Psoas muscle (tissue), 8 donors: ENCODE data around the gene FOXP4. TPM values are rescaled to one million over a fixed set of nuclear protein-coding genes. Genes with fewer than 3 reads are reported as not detected.

Experiments
- ATAC-seq, 4 donors: fragments of 200-7000 bp; cut with Tn5 transposase; one replicate each; pipeline ENCODE4 v1.9.1; 2020; ENCODE audit warnings: moderate library complexity in 3 of 4, mild to moderate bottlenecking in 2 of 4
- DNase-seq, 2 donors: peaks; one replicate each; pipeline ENCODE4 v3.0.0-alpha.2; 2020
- H3K27ac ChIP-seq: fragments of 200-600 bp; one replicate; pipeline ENCODE4 v1.8.0; 2022
- H3K27me3 ChIP-seq, 3 donors: fragments of 200-600 bp in 1 of 3; one replicate each; pipeline versions ENCODE4 v1.6.1 to v1.8.0; 2013 to 2022; ENCODE audit warnings: low read length in 2 of 3, mild to moderate bottlenecking in 2 of 3, moderate library complexity in 1 of 3; ENCODE audit not compliant: insufficient read depth in 3 of 3
- H3K36me3 ChIP-seq, 2 donors: fragments of 200-600 bp in 1 of 2; one replicate each; pipeline versions ENCODE4 v1.6.1 to v1.8.0; 2013 to 2022; ENCODE audit warnings: low read depth in 1 of 2, mild to moderate bottlenecking in 1 of 2, moderate library complexity in 1 of 2; ENCODE audit not compliant: insufficient read depth in 1 of 2
- H3K4me1 ChIP-seq: fragments of 200-600 bp; one replicate; pipeline ENCODE4 v1.8.0; 2022
- H3K4me3 ChIP-seq: fragments of 200-600 bp; one replicate; pipeline ENCODE4 v1.8.0; 2022; ENCODE audit warnings: mild to moderate bottlenecking
- H3K9me3 ChIP-seq: fragments of 200-600 bp; one replicate; pipeline ENCODE4 v1.8.0; 2022
- CTCF ChIP-seq: fragments of 200-600 bp; IDR thresholded peaks from one replicate; pipeline ENCODE4 v1.8.0; 2022; ENCODE audit warnings: antibody characterized with exemption
- WGBS, 3 donors: extraction: QIAGEN DNeasy Blood & Tissue Kit; methylation state at CpG; one replicate each; pipeline versions ENCODE4 v1.1.6 to v1.1.7; 2013; 5-methylcytosine and 5-hydroxymethylcytosine counted together
- intact Hi-C, 2 donors: fragments of 100-400 bp; cut with DNase I; formaldehyde crosslinking; loops; one replicate each; pipeline versions ENCODE4 v1.11.0 to v1.14.2; 2022
- polyA plus RNA-seq, 3 donors: library from polyadenylated mRNA; stranded (reverse); fragments of 200-250 nt; gene quantifications; one replicate each; pipeline ENCODE4 v1.2.3, GENCODE V29; 2013
- total RNA-seq, 4 donors: library from RNA; stranded (reverse); fragmentation: NEBNext Ultra II Directional in 2 of 4; extraction: Animal tissue kit (Norgen Biotek cat#: 25700) in 2 of 4; gene quantifications; one replicate each; pipeline versions ENCODE4 v1.2.1 to v1.2.4, GENCODE V29; 2021 to 2023
- donor health status: healthy with polysubstance abuse.
- donor health status: DM: no; HTN: no; CAD: no; lungs with moderate emphysema.
- donor health status: Bipolar disorder and iron deficiency.
- donor health status: healthy.
- donor health status: DM: yes; HTN: yes; CAD: no.
- donor health status: DM: no; HTN: no; CAD: no.
- donor health status: DM: no; HTN: no; CAD: no.
- donor health status: DM: yes; HTN: yes; CAD: no.

FOXP4 gene
- total and polyA plus RNA-seq, 7 donors: 4.6 to 12.2 (median 7.5) TPM

GRCh38 chr6:41630946-41631345 lies 84.8 kb downstream of the FOXP4 start:
- TF ChIP-seq CTCF: no peak
- no peaks in the 10 kb centered on the region for H3K4me1 ChIP-seq
- intact Hi-C loops: no loop called here
- no peak overlapping the region for H3K27ac ChIP-seq
- H3K4me3 ChIP-seq: no peak overlapping the region
- no peak for ATAC-seq
- no peak for DNase-seq
- no peaks in the 10 kb centered on the region for H3K36me3 ChIP-seq
- peaks cover 0 to 6% (median 0%) of the 10 kb centered on the region in 3 donors for H3K27me3 ChIP-seq
- H3K9me3 ChIP-seq: no peaks in the 10 kb centered on the region
- 32 to 75% (median 51%) methylated on average over 8 of the region's 8 CpGs for whole genome bisulfite sequencing, 3 donors

- peaks cover 0 to 28% (median 11%) of the 10 kb centered on the region in 3 donors for H3K27me3 ChIP-seq
- ATAC-seq (no peak), DNase-seq (no peak)
- TF ChIP-seq CTCF: no peak
- no peaks in the 10 kb centered on the region for H3K9me3 ChIP-seq
- H3K4me3 ChIP-seq: no peak overlapping the region
- no peaks in the 10 kb centered on the region for H3K36me3 ChIP-seq
- no peak overlapping the region for H3K27ac ChIP-seq
- intact Hi-C loops: no loop called here
- 81 to 85% (median 84%) methylated on average over 2 of the region's 2 CpGs for WGBS, 3 donors
- peaks cover 6% of the 10 kb centered on the region for H3K4me1 ChIP-seq
Observed at GRCh38 chr6:41633056-41633634, 87.0 kb downstream of the FOXP4 start.

GRCh38 chr6:41634657-41635056 lies 88.5 kb downstream of the FOXP4 start:
- Histone ChIP-seq H3K27me3 (peaks cover 0 to 43% (median 24%) of the 10 kb centered on the region in 3 donors), H3K27ac (no peak overlapping the region), H3K36me3 (no peaks in the 10 kb centered on the region), H3K4me3 (no peak overlapping the region), H3K4me1 (peaks cover 10% of the 10 kb centered on the region), H3K9me3 (no peaks in the 10 kb centered on the region)
- no peak for TF ChIP-seq CTCF
- WGBS, 3 donors: 23 to 36% (median 23%) methylated on average over 4 of the region's 4 CpGs
- DNase-seq (no peak), ATAC-seq (no peak)
- intact Hi-C loops: no loop called here

GRCh38 chr6:41635365-41635764 lies 89.2 kb downstream of the FOXP4 start:
- no peak overlapping the region for H3K4me3 ChIP-seq
- no peak overlapping the region for H3K27ac ChIP-seq
- ATAC-seq: no peak
- DNase-seq: no peak
- TF ChIP-seq CTCF: no peak
- H3K9me3 ChIP-seq: no peaks in the 10 kb centered on the region
- peaks cover 10% of the 10 kb centered on the region for H3K4me1 ChIP-seq
- intact Hi-C loops: no loop called here
- peaks cover 0 to 50% (median 30%) of the 10 kb centered on the region in 3 donors for H3K27me3 ChIP-seq
- 85 to 93% (median 90%) methylated on average over 6 of the region's 6 CpGs for WGBS, 3 donors
- H3K36me3 ChIP-seq: no peaks in the 10 kb centered on the region

GRCh38 chr6:41636833-41637193 lies 90.6 kb downstream of the FOXP4 start:
- peak in 1 of 4 donors; percentile 38 for ATAC-seq
- H3K27ac ChIP-seq: no peak overlapping the region
- TF ChIP-seq CTCF: no peak
- H3K27me3 ChIP-seq: peaks cover 0 to 55% (median 30%) of the 10 kb centered on the region in 3 donors
- H3K9me3 ChIP-seq: no peaks in the 10 kb centered on the region
- no peak for DNase-seq
- peak overlapping the region; percentile 64 for H3K4me3 ChIP-seq
- 51 to 66% (median 66%) methylated on average over 29 to 31 of the region's 31 CpGs for WGBS, 3 donors
- intact Hi-C loops: no loop called here
- H3K36me3 ChIP-seq: no peaks in the 10 kb centered on the region
- H3K4me1 ChIP-seq: peaks cover 10% of the 10 kb centered on the region
